Measurements from ENCODE around the gene MRFAP1.
A peak's percentile ranks its signal among the peaks of the same experiment; 100 is the strongest.

Gene MRFAP1

GRCh38 chr4:6684656-6685055, 44.2 kb downstream of the MRFAP1 start:
- DNase-seq (ENCODE audit: low read depth) = no peak
- no peak for TF ChIP-seq CTCF (IDR thresholded peaks at IDR 0.05; ENCODE audit: insufficient read depth, low read depth, low read length, missing control alignments)
- H3K4me3 ChIP-seq (ENCODE audit: low read depth, low read length) = no peak overlapping the region

DNA sequence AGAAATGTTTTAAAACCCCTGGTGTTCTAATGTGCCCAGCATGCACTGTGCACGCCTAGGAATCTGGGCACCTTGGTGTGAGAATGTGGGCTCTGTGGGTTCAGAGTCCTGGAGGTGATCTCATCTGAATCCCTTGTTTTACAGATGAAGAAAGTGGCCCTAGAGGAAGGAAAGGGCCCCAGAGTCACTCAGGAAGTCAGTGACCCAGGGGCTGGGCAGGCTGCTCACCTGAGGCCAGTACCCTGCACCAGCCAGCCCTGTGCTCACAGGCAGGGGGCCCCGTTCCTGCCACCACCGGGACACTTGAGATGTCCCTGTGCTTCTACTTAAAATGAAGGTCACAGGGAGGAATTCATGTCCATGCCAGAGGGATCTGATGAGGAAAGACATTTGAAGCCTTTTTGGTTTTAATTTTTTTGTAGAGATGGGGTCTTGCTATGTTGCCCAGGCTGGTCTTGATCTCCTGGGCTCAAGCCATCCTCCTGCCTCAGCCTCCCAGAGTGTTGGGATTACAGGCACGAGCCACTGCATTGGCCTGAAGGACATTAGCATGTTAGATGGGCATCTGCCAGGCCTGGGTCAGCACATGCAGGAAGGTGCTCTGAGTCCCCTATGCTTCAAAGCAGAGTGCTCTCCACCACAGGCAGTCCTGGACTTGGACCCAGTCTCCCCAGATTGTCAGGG, 45.8 kb downstream of the MRFAP1 start:
- TF ChIP-seq CTCF (IDR thresholded peaks at IDR 0.05; ENCODE audit: insufficient read depth, low read depth, low read length, missing control alignments) = no peak
- no peak for DNase-seq (ENCODE audit: low read depth)
- H3K4me3 ChIP-seq (ENCODE audit: low read depth, low read length) = no peak overlapping the region

DNA sequence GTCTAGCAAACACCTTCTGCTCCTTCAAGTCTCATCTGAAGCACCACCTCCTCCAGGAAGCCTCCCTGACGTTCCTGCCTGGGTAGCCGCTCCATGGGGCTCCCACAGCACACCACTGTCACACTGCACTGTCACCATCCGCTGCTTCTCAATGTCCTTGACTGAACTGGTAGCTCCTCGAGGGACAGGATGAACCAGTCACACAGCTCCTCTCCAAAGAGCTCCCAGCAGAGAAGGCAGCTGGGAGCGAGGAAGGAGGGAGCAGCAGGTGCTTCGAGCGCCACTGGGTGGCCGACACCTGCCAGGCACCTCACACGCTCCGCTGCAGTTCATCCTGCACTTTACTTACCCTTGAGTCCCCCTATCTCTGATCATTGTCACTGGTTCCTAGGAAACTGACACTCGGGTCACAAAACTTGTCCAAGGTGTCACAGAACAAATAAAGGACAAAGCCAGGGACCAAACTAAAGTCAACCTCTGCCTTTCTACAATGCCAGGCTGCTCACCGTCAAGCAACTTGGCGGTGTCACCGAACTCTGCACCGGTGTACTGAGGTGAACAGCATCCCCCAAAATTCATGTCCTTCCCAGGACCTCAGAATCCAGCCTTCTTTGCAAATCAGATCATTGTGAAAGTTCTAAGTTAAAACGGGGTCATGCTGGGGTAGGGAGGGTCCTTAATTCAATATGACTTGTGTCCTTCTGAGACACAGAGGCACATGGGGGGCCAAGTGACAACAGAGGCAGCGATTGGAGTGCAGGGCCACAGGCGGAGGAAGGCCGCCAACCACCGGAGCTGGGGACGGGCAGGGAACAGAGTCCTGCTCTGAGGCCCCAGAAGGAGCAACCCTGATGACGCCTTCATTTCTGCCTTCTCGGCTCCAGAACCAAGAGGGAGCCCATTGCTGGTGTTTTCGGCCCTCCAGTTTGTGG, 47.7 kb downstream of the MRFAP1 start:
- DNase-seq (ENCODE audit: low read depth) = no peak
- peak; percentile 7 for TF ChIP-seq CTCF (IDR thresholded peaks at IDR 0.05; ENCODE audit: insufficient read depth, low read depth, low read length, missing control alignments)
- H3K4me3 ChIP-seq (ENCODE audit: low read depth, low read length) = no peak overlapping the region

GRCh38 chr4:6688879-6689505, 48.5 kb downstream of the MRFAP1 start:
- no peak overlapping the region for H3K4me3 ChIP-seq (ENCODE audit: low read depth, low read length)
- peak; percentile 69 for DNase-seq (ENCODE audit: low read depth)
- no peak for TF ChIP-seq CTCF (IDR thresholded peaks at IDR 0.05; ENCODE audit: insufficient read depth, low read depth, low read length, missing control alignments)

DNA sequence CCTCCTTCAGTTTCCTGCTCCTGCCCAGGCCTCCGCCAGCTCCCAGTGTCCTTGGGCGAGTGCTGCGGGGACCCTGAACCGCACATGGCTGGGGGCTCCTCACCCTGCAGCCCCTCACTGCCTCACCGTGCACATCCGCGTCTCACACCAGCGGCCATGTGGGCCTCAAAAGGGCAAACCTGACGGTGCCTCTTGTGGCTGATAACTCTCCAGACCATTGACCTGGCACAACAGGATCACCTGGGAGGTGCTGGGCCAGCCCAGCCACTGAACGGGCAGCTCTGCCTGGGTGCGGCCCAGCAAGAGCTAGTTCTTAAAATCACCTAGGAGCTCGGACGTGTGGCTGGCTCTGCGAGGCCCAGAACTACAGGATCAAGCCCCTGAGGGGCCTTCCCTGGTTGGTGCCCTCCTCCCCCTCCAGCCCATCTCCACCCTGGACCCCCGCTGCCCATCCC, 49.0 kb downstream of the MRFAP1 start:
- no peak for DNase-seq (ENCODE audit: low read depth)
- no peak for TF ChIP-seq CTCF (IDR thresholded peaks at IDR 0.05; ENCODE audit: insufficient read depth, low read depth, low read length, missing control alignments)
- H3K4me3 ChIP-seq (ENCODE audit: low read depth, low read length) = no peak overlapping the region

Measured in GM12865 (cell line).